ENCODE results near the gene CYSTM1.

DNA sequence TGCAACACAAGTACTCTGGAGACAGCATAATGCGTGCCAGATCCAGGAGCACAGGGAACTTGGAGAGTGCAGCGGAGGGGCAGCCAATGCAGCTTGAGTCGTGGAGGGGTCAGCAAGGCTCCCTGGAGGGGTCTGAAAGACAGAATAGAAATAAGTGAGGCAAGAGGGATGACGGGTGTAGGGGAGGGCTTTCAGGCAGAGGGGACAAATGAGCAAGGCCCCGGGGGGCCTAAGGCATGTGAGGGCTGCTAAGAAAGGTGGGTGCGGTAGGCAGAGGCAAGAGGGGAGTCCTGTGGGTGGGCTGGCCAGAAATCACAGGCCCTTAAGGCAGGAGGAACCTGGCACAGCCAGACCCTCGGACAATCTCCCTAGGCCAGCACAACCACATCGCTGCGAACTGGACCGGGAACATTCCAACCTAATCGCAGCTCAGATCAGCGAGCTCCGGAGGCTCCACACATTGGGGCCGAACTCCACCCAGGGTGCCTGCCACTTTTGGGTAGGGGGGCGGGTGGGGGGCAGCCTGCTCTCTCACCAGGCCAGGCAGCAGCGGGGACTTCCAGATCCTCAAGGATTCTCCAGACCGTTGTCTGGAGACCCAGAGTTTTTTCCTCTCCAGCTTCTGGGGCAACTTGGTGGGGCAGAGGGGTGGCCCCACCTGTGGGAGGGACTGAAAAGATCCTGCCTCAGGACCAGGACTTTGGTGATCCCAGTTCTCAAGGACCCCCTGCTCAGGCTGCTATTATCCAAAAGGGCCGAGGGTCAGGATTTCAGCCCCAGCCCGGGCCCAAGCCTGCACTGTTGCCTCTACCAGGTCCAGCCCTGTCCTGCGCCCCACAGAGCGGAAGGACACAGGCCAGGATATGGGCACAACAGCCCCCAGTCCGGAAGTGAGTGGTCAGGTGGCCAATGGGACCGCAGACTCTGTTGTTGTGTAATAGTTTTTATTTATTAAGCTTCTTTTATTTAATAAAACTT, 22.7 kb upstream of the CYSTM1 start:
- TF ChIP-seq CTCF (IDR thresholded peaks at IDR 0.05 in 4 of 5, conservative IDR thresholded peaks at IDR 0.05 in 1 of 5), result no peak
- no peak for TF ChIP-seq POLR2A (IDR thresholded peaks at IDR 0.05)
